ENCODE data around the gene ALG9. TPM values are rescaled to one million over a fixed set of nuclear protein-coding genes. Genes with fewer than 3 reads are reported as not detected.

The ALG9 gene
- polyA plus RNA-seq, 1 donor from 2014 or later: 92.1 TPM

DNA sequence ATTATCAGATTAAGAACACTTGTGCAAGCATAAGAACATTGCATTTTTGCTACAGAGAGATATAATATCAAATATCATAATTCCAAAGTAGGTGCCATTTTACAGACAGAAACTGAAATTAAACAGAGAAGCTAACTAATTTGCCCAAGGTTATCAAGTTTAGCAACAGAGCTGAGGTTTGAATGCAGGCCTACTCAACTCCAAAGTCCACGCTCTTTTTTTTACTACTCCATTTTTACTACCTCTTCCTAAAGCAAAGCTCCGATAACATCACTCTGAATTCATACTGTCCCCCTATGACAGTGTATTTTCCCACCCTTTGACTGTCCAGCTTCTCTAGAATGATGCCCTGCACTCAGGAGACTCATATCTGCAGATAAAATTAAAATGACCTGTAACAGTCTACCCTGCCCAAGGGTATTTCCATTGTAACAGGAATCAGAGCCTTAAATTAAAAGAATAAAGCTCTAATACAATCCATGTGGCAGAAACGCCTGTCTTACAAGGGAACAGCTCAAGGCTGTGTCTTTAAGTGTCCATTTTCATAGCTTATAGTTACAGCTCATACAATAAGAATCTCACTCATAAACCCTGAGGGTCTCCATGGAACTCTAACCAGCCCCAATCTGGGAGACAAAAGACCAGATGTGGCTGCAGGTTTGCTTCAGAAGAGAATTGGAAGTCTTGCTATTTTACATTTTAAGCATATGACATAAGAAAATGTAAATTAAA is 36.8 kb downstream of the ALG9 start (continued):
- no peak for TF ChIP-seq EZH2 (IDR thresholded peaks at IDR 0.05; ENCODE audit: borderline replicate concordance, insufficient read depth, low read length, poor library complexity, severe bottlenecking)

GRCh38 chr11:111833524-111833923 is 37.9 kb downstream of the ALG9 start:
- no peak overlapping the region for H2AFZ ChIP-seq (ENCODE audit: low read depth, low read length)
- H3K79me2 ChIP-seq (replicated peaks; ENCODE audit: insufficient read depth, low read length): no peaks in the 10 kb centered on the region
- H3K9ac ChIP-seq (ENCODE audit: low read length): no peak overlapping the region
- no peak overlapping the region for H3K27ac ChIP-seq (ENCODE audit: low read length)
- no peaks in the 10 kb centered on the region for H3K9me3 ChIP-seq (ENCODE audit: low read length)
- no peak for TF ChIP-seq MXI1 (conservative IDR thresholded peaks at IDR 0.05; ENCODE audit: poor library complexity, severe bottlenecking)
- no peak for TF ChIP-seq TAF1 (IDR thresholded peaks at IDR 0.05; ENCODE audit: low read depth)
- TF ChIP-seq SMC3 (conservative IDR thresholded peaks at IDR 0.05; ENCODE audit: poor library complexity): no peak
- TF ChIP-seq POLR2AphosphoS5 (IDR thresholded peaks at IDR 0.05): no peak
- no peak for TF ChIP-seq RAD21 (conservative IDR thresholded peaks at IDR 0.05)
- TF ChIP-seq, protein P1, sequence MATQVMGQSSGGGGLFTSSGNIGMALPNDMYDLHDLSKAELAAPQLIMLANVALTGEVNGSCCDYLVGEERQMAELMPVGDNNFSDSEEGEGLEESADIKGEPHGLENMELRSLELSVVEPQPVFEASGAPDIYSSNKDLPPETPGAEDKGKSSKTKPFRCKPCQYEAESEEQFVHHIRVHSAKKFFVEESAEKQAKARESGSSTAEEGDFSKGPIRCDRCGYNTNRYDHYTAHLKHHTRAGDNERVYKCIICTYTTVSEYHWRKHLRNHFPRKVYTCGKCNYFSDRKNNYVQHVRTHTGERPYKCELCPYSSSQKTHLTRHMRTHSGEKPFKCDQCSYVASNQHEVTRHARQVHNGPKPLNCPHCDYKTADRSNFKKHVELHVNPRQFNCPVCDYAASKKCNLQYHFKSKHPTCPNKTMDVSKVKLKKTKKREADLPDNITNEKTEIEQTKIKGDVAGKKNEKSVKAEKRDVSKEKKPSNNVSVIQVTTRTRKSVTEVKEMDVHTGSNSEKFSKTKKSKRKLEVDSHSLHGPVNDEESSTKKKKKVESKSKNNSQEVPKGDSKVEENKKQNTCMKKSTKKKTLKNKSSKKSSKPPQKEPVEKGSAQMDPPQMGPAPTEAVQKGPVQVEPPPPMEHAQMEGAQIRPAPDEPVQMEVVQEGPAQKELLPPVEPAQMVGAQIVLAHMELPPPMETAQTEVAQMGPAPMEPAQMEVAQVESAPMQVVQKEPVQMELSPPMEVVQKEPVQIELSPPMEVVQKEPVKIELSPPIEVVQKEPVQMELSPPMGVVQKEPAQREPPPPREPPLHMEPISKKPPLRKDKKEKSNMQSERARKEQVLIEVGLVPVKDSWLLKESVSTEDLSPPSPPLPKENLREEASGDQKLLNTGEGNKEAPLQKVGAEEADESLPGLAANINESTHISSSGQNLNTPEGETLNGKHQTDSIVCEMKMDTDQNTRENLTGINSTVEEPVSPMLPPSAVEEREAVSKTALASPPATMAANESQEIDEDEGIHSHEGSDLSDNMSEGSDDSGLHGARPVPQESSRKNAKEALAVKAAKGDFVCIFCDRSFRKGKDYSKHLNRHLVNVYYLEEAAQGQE (IDR thresholded peaks at IDR 0.05; ENCODE audit: borderline replicate concordance): no peak
- no peak for TF ChIP-seq EP300 (conservative IDR thresholded peaks at IDR 0.05; ENCODE audit: poor library complexity, severe bottlenecking)
- TF ChIP-seq, protein P2, sequence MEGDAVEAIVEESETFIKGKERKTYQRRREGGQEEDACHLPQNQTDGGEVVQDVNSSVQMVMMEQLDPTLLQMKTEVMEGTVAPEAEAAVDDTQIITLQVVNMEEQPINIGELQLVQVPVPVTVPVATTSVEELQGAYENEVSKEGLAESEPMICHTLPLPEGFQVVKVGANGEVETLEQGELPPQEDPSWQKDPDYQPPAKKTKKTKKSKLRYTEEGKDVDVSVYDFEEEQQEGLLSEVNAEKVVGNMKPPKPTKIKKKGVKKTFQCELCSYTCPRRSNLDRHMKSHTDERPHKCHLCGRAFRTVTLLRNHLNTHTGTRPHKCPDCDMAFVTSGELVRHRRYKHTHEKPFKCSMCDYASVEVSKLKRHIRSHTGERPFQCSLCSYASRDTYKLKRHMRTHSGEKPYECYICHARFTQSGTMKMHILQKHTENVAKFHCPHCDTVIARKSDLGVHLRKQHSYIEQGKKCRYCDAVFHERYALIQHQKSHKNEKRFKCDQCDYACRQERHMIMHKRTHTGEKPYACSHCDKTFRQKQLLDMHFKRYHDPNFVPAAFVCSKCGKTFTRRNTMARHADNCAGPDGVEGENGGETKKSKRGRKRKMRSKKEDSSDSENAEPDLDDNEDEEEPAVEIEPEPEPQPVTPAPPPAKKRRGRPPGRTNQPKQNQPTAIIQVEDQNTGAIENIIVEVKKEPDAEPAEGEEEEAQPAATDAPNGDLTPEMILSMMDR (IDR thresholded peaks at IDR 0.05; ENCODE audit: poor library complexity, severe bottlenecking): no peak
- TF ChIP-seq EZH2 (IDR thresholded peaks at IDR 0.05; ENCODE audit: borderline replicate concordance, insufficient read depth, low read length, poor library complexity, severe bottlenecking): no peak
- H3F3A ChIP-seq (ENCODE audit: insufficient read depth, low read length, poor library complexity, severe bottlenecking): no peaks in the 10 kb centered on the region
- no peaks in the 10 kb centered on the region for H3K27me3 ChIP-seq (ENCODE audit: insufficient read depth, low read depth, low read length)
- no peaks in the 10 kb centered on the region for H3K36me3 ChIP-seq (ENCODE audit: insufficient read depth, low read length)
- H3K9me2 ChIP-seq (ENCODE audit: insufficient read depth, low read length): no peaks in the 10 kb centered on the region
- no peak overlapping the region for H3K4me2 ChIP-seq (ENCODE audit: low read length)
- no peak overlapping the region for H3K4me3 ChIP-seq (ENCODE audit: low read length)
- H4K20me1 ChIP-seq (ENCODE audit: insufficient read depth): no peaks in the 10 kb centered on the region

GRCh38 chr11:111829185-111829968 is 42.0 kb downstream of the ALG9 start:
- Histone ChIP-seq H3K79me2 (replicated peaks; ENCODE audit: insufficient read depth, low read length) (no peaks in the 10 kb centered on the region), H3K4me3 (ENCODE audit: low read length) (no peak overlapping the region), H3K27me3 (ENCODE audit: insufficient read depth, low read depth, low read length) (no peaks in the 10 kb centered on the region), H3K9me2 (ENCODE audit: insufficient read depth, low read length) (no peaks in the 10 kb centered on the region), H3K27ac (ENCODE audit: low read length) (no peak overlapping the region), H3K9me3 (ENCODE audit: low read length) (no peaks in the 10 kb centered on the region), H3K4me2 (ENCODE audit: low read length) (no peak overlapping the region), H2AFZ (ENCODE audit: low read depth, low read length) (no peak overlapping the region), H3K36me3 (ENCODE audit: insufficient read depth, low read length) (no peaks in the 10 kb centered on the region), H3F3A (ENCODE audit: insufficient read depth, low read length, poor library complexity, severe bottlenecking) (no peaks in the 10 kb centered on the region), H4K20me1 (ENCODE audit: insufficient read depth) (no peaks in the 10 kb centered on the region), H3K9ac (ENCODE audit: low read length) (no peak overlapping the region)
- TF ChIP-seq EZH2 (IDR thresholded peaks at IDR 0.05; ENCODE audit: borderline replicate concordance, insufficient read depth, low read length, poor library complexity, severe bottlenecking): no peak
- TF ChIP-seq TAF1 (IDR thresholded peaks at IDR 0.05; ENCODE audit: low read depth): no peak
- no peak for TF ChIP-seq POLR2AphosphoS5 (IDR thresholded peaks at IDR 0.05)

Measured in neural cell (in vitro differentiated cells).